H1 (cell line): Measurements from ENCODE around the gene KRT27. TPM values are rescaled to one million over a fixed set of nuclear protein-coding genes. Genes with fewer than 3 reads are reported as not detected.

Experiments
- CTCF ChIA-PET: fragments of 300-600 bp; sonication (Branson Sonifier 250); formaldehyde crosslinking; loops from one replicate; lab custom pipeline; 2021; ENCODE audit not compliant: partially characterized antibody; lab: Charles Lee
- POLR2A ChIA-PET: fragments of 300-600 bp; sonication (Branson Sonifier 250); formaldehyde crosslinking; loops from one replicate; lab custom pipeline; 2021; ENCODE audit warnings: inconsistent platforms; ENCODE audit not compliant: partially characterized antibody; lab: Charles Lee
- DNase-seq, 2 experiments: peaks; one replicate each; pipeline versions ENCODE4 v3.0.0 to v3.0.0-alpha.2; 2010 to 2022; ENCODE audit warnings: low spot score in 2 of 2, low read depth in 1 of 2, mixed read lengths in 1 of 2
- FAIRE-seq: peaks from 2 replicates; lab custom pipeline; 2011; peaks lifted over from hg19 to GRCh38; lab: Jason Lieb, UNC
- H2AFZ ChIP-seq: 2 replicates; pipeline ENCODE4 v1.8.1; 2012; ENCODE audit warnings: low read length, inconsistent platforms
- H2AK5ac ChIP-seq: 2 replicates; pipeline ENCODE4 v1.6.1; 2013; ENCODE audit warnings: low read depth, low read length
- H2BK120ac ChIP-seq: replicated peaks from 2 replicates; pipeline ENCODE3; 2013; ENCODE audit warnings: low read depth, low read length, inconsistent platforms
- H2BK12ac ChIP-seq: 2 replicates; pipeline ENCODE4 v1.6.1; 2013; ENCODE audit warnings: low read depth, low read length
- H2BK15ac ChIP-seq: 2 replicates; pipeline ENCODE4 v1.6.1; 2013; ENCODE audit warnings: low read length
- H2BK20ac ChIP-seq: 2 replicates; pipeline ENCODE4 v1.6.1; 2013; ENCODE audit warnings: low read length
- H2BK5ac ChIP-seq: 2 replicates; pipeline ENCODE4 v1.6.1; 2013; ENCODE audit warnings: low read depth, low read length
- H3K14ac ChIP-seq: 2 replicates; pipeline ENCODE4 v1.6.1; 2013; ENCODE audit warnings: inconsistent platforms; ENCODE audit not compliant: insufficient read length
- H3K18ac ChIP-seq: 2 replicates; pipeline ENCODE4 v1.6.1; 2013; ENCODE audit warnings: low read length; ENCODE audit errors: extremely low read depth
- H3K23ac ChIP-seq: 2 replicates; pipeline ENCODE4 v1.6.1; 2013; ENCODE audit warnings: inconsistent platforms; ENCODE audit not compliant: insufficient read length
- H3K23me2 ChIP-seq: 2 replicates; pipeline ENCODE4 v1.6.1; 2013; ENCODE audit warnings: low read depth, low read length
- H3K27ac ChIP-seq: 2 replicates; pipeline ENCODE4 v1.6.1; 2011; ENCODE audit warnings: low read depth, low read length, inconsistent platforms
- H3K27me3 ChIP-seq, 4 experiments: replicated peaks in 1 of 4; 1 replicate in 1 of 4; 2 replicates in 3 of 4; pipeline versions ENCODE4 v1.6.1 to v1.8.1; 2011 to 2013; ENCODE audit warnings: low read length in 3 of 4, mild to moderate bottlenecking in 3 of 4, inconsistent platforms in 2 of 4, mixed read lengths in 2 of 4, moderate library complexity in 1 of 4; ENCODE audit not compliant: control insufficient read depth in 3 of 4, insufficient read depth in 3 of 4; ENCODE audit errors: extremely low read depth in 1 of 4
- H3K36me3 ChIP-seq, 4 experiments: 2 replicates each; pipeline versions ENCODE4 v1.6.1 to v1.8.1; 2011 to 2013; ENCODE audit warnings: mild to moderate bottlenecking in 4 of 4, low read length in 3 of 4, moderate library complexity in 2 of 4, control low read depth in 1 of 4, inconsistent platforms in 1 of 4; ENCODE audit not compliant: insufficient read depth in 4 of 4, control insufficient read depth in 2 of 4
- H3K4ac ChIP-seq: replicated peaks from 2 replicates; pipeline ENCODE3; 2013; ENCODE audit warnings: low read length, low read depth, mixed read lengths, inconsistent platforms; ENCODE audit not compliant: insufficient read length
- H3K4me1 ChIP-seq, 4 experiments: replicated peaks in 1 of 4; 1 replicate in 1 of 4; 2 replicates in 3 of 4; pipeline versions ENCODE4 v1.6.1 to v1.8.1; 2011 to 2013; ENCODE audit warnings: low read length in 3 of 4, inconsistent platforms in 2 of 4, mixed read lengths in 1 of 4; ENCODE audit not compliant: insufficient read depth in 4 of 4, control insufficient read depth in 3 of 4
- H3K4me2 ChIP-seq, 2 experiments: 2 replicates each; pipeline versions ENCODE4 v1.6.1 to v1.8.1; 2011 to 2013; ENCODE audit warnings: low read depth in 2 of 2, low read length in 2 of 2, control low read depth in 1 of 2, inconsistent platforms in 1 of 2, mild to moderate bottlenecking in 1 of 2; ENCODE audit not compliant: insufficient read depth in 1 of 2
- H3K4me3 ChIP-seq, 4 experiments: fragments of 200-600, 300-600 bp in 1 of 4; sonication (generic), shearing (Covaris generic), sonication (Bioruptor Twin) in 1 of 4; 2 replicates each; pipeline versions ENCODE4 v1.5.1 to v1.8.1; 2011 to 2016; ENCODE audit warnings: low read length in 4 of 4, low read depth in 3 of 4, control low read depth in 2 of 4, inconsistent platforms in 2 of 4, mild to moderate bottlenecking in 2 of 4, mixed read lengths in 1 of 4, moderate library complexity in 1 of 4; ENCODE audit not compliant: insufficient read depth in 2 of 4; ENCODE audit errors: extremely low read depth in 1 of 4
- H3K56ac ChIP-seq: replicated peaks from 2 replicates; pipeline ENCODE3; 2013; ENCODE audit warnings: low read depth, mild to moderate bottlenecking, mixed read lengths, low read length, inconsistent platforms; ENCODE audit not compliant: insufficient read length
- H3K79me1 ChIP-seq: 2 replicates; pipeline ENCODE4 v1.6.1; 2013; ENCODE audit warnings: low read depth, low read length, control low read depth
- H3K79me2 ChIP-seq, 2 experiments: 2 replicates each; pipeline versions ENCODE4 v1.6.1 to v1.8.1; 2012 to 2013; ENCODE audit warnings: low read length in 2 of 2, mild to moderate bottlenecking in 2 of 2, inconsistent platforms in 1 of 2; ENCODE audit not compliant: insufficient read depth in 2 of 2, control insufficient read depth in 1 of 2
- H3K9ac ChIP-seq, 4 experiments: replicated peaks in 1 of 4; 1 replicate in 1 of 4; 2 replicates in 3 of 4; pipeline versions ENCODE4 v1.6.1 to v1.8.1; 2011 to 2013; ENCODE audit warnings: low read depth in 3 of 4, low read length in 3 of 4, control low read depth in 2 of 4, mild to moderate bottlenecking in 2 of 4, moderate library complexity in 2 of 4, inconsistent platforms in 1 of 4; ENCODE audit errors: extremely low read depth in 1 of 4
- H3K9me3 ChIP-seq, 2 experiments: 2 replicates each; pipeline versions ENCODE4 v1.6.1 to v1.8.1; 2012 to 2013; ENCODE audit warnings: mild to moderate bottlenecking in 2 of 2, moderate library complexity in 2 of 2, control low read depth in 1 of 2, inconsistent platforms in 1 of 2, low read depth in 1 of 2, low read length in 1 of 2, mixed read lengths in 1 of 2; ENCODE audit not compliant: insufficient read depth in 2 of 2
- H4K20me1 ChIP-seq, 2 experiments: replicated peaks in 1 of 2; 2 replicates each; pipeline versions ENCODE3 to v1.8.1; 2011 to 2013; ENCODE audit warnings: inconsistent platforms in 2 of 2, low read length in 2 of 2, mild to moderate bottlenecking in 1 of 2; ENCODE audit not compliant: insufficient read depth in 2 of 2, control insufficient read depth in 1 of 2
- H4K5ac ChIP-seq: 2 replicates; pipeline ENCODE4 v1.6.1; 2013; ENCODE audit warnings: low read length, low read depth, mixed read lengths, inconsistent platforms; ENCODE audit not compliant: insufficient read length
- H4K8ac ChIP-seq: 2 replicates; pipeline ENCODE4 v1.8.0; 2013; ENCODE audit warnings: mild to moderate bottlenecking, moderate library complexity, low read length, inconsistent platforms; ENCODE audit not compliant: insufficient read depth; ENCODE audit errors: extremely low read depth
- H4K91ac ChIP-seq: replicated peaks from 2 replicates; pipeline ENCODE3; 2013; ENCODE audit warnings: low read length, mixed read lengths, inconsistent platforms; ENCODE audit not compliant: insufficient read length
- CBX5 ChIP-seq: fragments of 300-800, 300-1000 bp; sonication (generic); IDR thresholded peaks from 2 replicates; pipeline ENCODE4 v1.7.1; 2016; ENCODE audit warnings: antibody characterized with exemption, low read length, low read depth
- CTCF ChIP-seq, 3 experiments: IDR thresholded peaks; 1 replicate in 2 of 3; 2 replicates in 1 of 3; pipeline versions ENCODE4 v1.5.1 to v1.6.1; 2011; ENCODE audit warnings: low read length in 3 of 3, mild to moderate bottlenecking in 3 of 3, inconsistent platforms in 2 of 3, low read depth in 1 of 3, moderate library complexity in 1 of 3; ENCODE audit not compliant: insufficient read depth in 1 of 3; ENCODE audit errors: control extremely low read depth in 1 of 3
- EGR1 ChIP-seq: IDR thresholded peaks from 2 replicates; pipeline ENCODE4 v1.6.1; 2011; ENCODE audit warnings: low read depth, low read length, borderline replicate concordance
- NRF1 ChIP-seq: IDR thresholded peaks from 2 replicates; pipeline ENCODE4 v1.6.1; 2011; ENCODE audit warnings: mild to moderate bottlenecking, low read depth, low read length, improper control_type of control experiment
- RNF2 ChIP-seq: fragments of 200-900, 300-1000 bp; sonication (generic); IDR thresholded peaks from 2 replicates; pipeline ENCODE4 v1.7.1; 2016; ENCODE audit warnings: borderline replicate concordance, low read depth, mild to moderate bottlenecking, antibody characterized with exemption, low read length; ENCODE audit not compliant: poor library complexity, severe bottlenecking; ENCODE audit errors: missing control alignments
- SP1 ChIP-seq: IDR thresholded peaks from 2 replicates; pipeline ENCODE4 v1.6.1; 2011; ENCODE audit warnings: low read depth, low read length
- SRF ChIP-seq: IDR thresholded peaks from 2 replicates; pipeline ENCODE4 v1.6.1; 2011; ENCODE audit warnings: mild to moderate bottlenecking, low read depth, low read length, moderate library complexity
- TAF7 ChIP-seq: optimal IDR thresholded peaks from 2 replicates; pipeline ENCODE3; 2011; ENCODE audit warnings: low read depth, mild to moderate bottlenecking, inconsistent platforms, low read length, moderate library complexity, borderline replicate concordance
- TEAD4 ChIP-seq: IDR thresholded peaks from 2 replicates; pipeline ENCODE4 v1.6.1; 2012; ENCODE audit warnings: low read depth, low read length, inconsistent platforms, mixed read lengths
- ZNF274 ChIP-seq: IDR thresholded peaks from 2 replicates; pipeline ENCODE4 v1.7.0; 2012; ENCODE audit warnings: low read length, borderline replicate concordance; ENCODE audit errors: extremely low read depth
- WGBS, 2 experiments: shearing (Covaris generic) in 1 of 2; methylation state at CpG; one replicate each; pipeline versions ENCODE4 v1.1.6 to v1.1.7; 2013 to 2015; ENCODE audit warnings: low lambda C conversion rate in 2 of 2, mixed read lengths in 2 of 2, inconsistent platforms in 1 of 2, low coverage in 1 of 2, missing lambda C conversion rate in 1 of 2; ENCODE audit not compliant: insufficient replicate concordance in 2 of 2, insufficient coverage in 1 of 2, insufficient read length in 1 of 2; ENCODE audit errors: extremely low coverage in 1 of 2, missing lambda C conversion rate in 1 of 2; 5-methylcytosine and 5-hydroxymethylcytosine counted together
- polyA plus RNA-seq, 7 experiments: library from polyadenylated mRNA; depleted of rRNA in 3 of 7; stranded (reverse) in 5 of 7; unstranded in 2 of 7; fragments of >200 nt in 5 of 7; fragments of 200-250 nt in 2 of 7; gene quantifications; 1 replicate in 5 of 7; 2 replicates in 1 of 7; 4 replicates in 1 of 7; pipeline versions ENCODE4 v1.2.1 to v1.2.3, GENCODE V29; 2011 to 2013; ENCODE audit warnings: missing spikeins in 2 of 7, mixed read lengths in 2 of 7
- total RNA-seq: library from RNA; stranded (reverse); fragmentation: NEBNext Ultra II Directional; extraction: Animal tissue kit (Norgen Biotek cat#: 25700); gene quantifications from 2 replicates; pipeline ENCODE4 v1.2.1, GENCODE V29; 2021

Gene KRT27
- total and polyA plus RNA-seq, 2 of the 8 experiments (the other 6 are each of a cell fraction or from before 2014, with no cell fraction given) = not detected

- no peak overlapping the region for H2BK15ac ChIP-seq
- no peak overlapping the region for H3K18ac ChIP-seq
- no peaks in the 10 kb centered on the region for H3K4me1 ChIP-seq
- no peak overlapping the region for H2AFZ ChIP-seq
- POLR2A ChIA-PET = interaction anchor here (0.6 kb wide), 1 partner anchor 34 kb away, joined by 3 read pairs; no protein-coding TSS in a partner anchor
- no peaks in the 10 kb centered on the region for H4K20me1 ChIP-seq
- H3K4me3 ChIP-seq = no peak overlapping the region
- H2AK5ac ChIP-seq = no peak overlapping the region
- no peak overlapping the region for H3K4ac ChIP-seq
- H3K79me2 ChIP-seq = no peaks in the 10 kb centered on the region
- 87% methylated on average over 8 of the region's 8 CpGs; no CpG with 5 or more reads in 1 of the 2 experiments for WGBS, 2 experiments
- H3K23me2 ChIP-seq = no peaks in the 10 kb centered on the region
- no peak overlapping the region for H3K4me2 ChIP-seq
- H2BK20ac ChIP-seq = no peak overlapping the region
- H4K5ac ChIP-seq = no peak overlapping the region
- H3K9ac ChIP-seq = no peak overlapping the region
- H3K27me3 ChIP-seq = no peaks in the 10 kb centered on the region
- no peak overlapping the region for H3K14ac ChIP-seq
- H3K23ac ChIP-seq = no peak overlapping the region
- no peak overlapping the region for H2BK5ac ChIP-seq
- FAIRE-seq (no peak), DNase-seq (no peak)
- no peaks in the 10 kb centered on the region for H3K9me3 ChIP-seq
- no peaks in the 10 kb centered on the region for H3K79me1 ChIP-seq
- no peak overlapping the region for H4K8ac ChIP-seq
- H3K36me3 ChIP-seq = no peaks in the 10 kb centered on the region
- no peak overlapping the region for H2BK120ac ChIP-seq
- no peak overlapping the region for H4K91ac ChIP-seq
- H3K56ac ChIP-seq = no peak overlapping the region
- no peak overlapping the region for H2BK12ac ChIP-seq
- CTCF ChIA-PET = interaction anchor here (0.6 to 2.0 kb wide), 9 partner anchors 8 to 663 kb away, joined by 3 to 5 read pairs (median 3); partner anchors contain the start of gene SMARCE1
- H3K27ac ChIP-seq = no peak overlapping the region
- TF ChIP-seq NRF1 = no peak
- TF ChIP-seq RNF2 = no peak
- TF ChIP-seq SP1 = no peak
- no peak for TF ChIP-seq EGR1
- no peak for TF ChIP-seq TAF7
- TF ChIP-seq CBX5 = no peak
- TF ChIP-seq SRF = no peak
- TF ChIP-seq TEAD4 = no peak
- no peak for TF ChIP-seq ZNF274
- TF ChIP-seq CTCF (IDR thresholded peaks at IDR 0.05; ENCODE audit: control extremely low read depth in 1 of 3, insufficient read depth in 1 of 3, low read depth in 1 of 3, low read length in 3 of 3) = no peak
These were observed 54.7 kb downstream of the KRT27 start for GRCh38 chr17:40727447-40728231.
